HCT116 (cell line): ENCODE data around the gene BTD. TPM values are rescaled to one million over a fixed set of nuclear protein-coding genes. Genes with fewer than 3 reads are reported as not detected.

Experiments used
- ATAC-seq: fragments of 200-7000 bp; cut with Tn5 transposase; 2 replicates; pipeline ENCODE4 v1.9.1; 2020; ENCODE audit warnings: mild to moderate bottlenecking, moderate library complexity
- BruUV-seq: library from RNA; stranded (reverse); fragments of 400-500 nt; replicated peaks from 2 replicates; lab custom pipeline; 2021; lab: Mats Ljungman, UMichigan
- CTCF ChIA-PET: fragments of 300-600 bp; sonication (Branson Sonifier 250); formaldehyde crosslinking; loops from one replicate; lab custom pipeline; 2021; ENCODE audit warnings: antibody characterized with exemption; lab: Charles Lee
- POLR2A ChIA-PET: fragments of 300-600, 350-600 bp; sonication (Branson Sonifier 250); formaldehyde crosslinking; loops from one replicate; lab custom pipeline; 2021; ENCODE audit warnings: antibody characterized with exemption; lab: Charles Lee
- RAD21 ChIA-PET, 2 experiments: fragments of 300-600 bp; sonication (Branson Sonifier 250); formaldehyde crosslinking; loops; one replicate each; lab custom pipeline; 2023; ENCODE audit warnings: low total read pairs in 2 of 2; ENCODE audit not compliant: uncharacterized antibody in 2 of 2, unreplicated experiment in 2 of 2, low non-redundant PET in 1 of 2; lab: Charles Lee
- DNase-seq: peaks from one replicate; pipeline ENCODE4 v3.0.0-alpha.2; 2010; ENCODE audit warnings: low read depth, low spot score
- H2AFZ ChIP-seq: fragments of 200-600 bp; shearing (Covaris generic), sonication (generic); 2 replicates; pipeline ENCODE4 v1.6.1; 2017; ENCODE audit warnings: low read depth, mixed run types, mixed read lengths, antibody characterized with exemption, low read length; ENCODE audit not compliant: poor library complexity, severe bottlenecking
- H3K27ac ChIP-seq: 2 replicates; pipeline ENCODE4 v1.5.1; 2012; ENCODE audit warnings: low read depth, low read length
- H3K27me3 ChIP-seq: fragments of 200-600 bp; sonication (generic); 2 replicates; pipeline ENCODE4 v1.6.1; 2016; ENCODE audit warnings: mixed run types, low read length, mixed read lengths; ENCODE audit not compliant: insufficient read depth
- H3K36me3 ChIP-seq, 2 experiments: fragments of 200-500 bp in 1 of 2; fragments of 200-600 bp in 1 of 2; sonication (Bioruptor generic) in 1 of 2; sonication (generic) in 1 of 2; 2 replicates each; pipeline versions ENCODE4 v1.5.1 to v1.6.1; 2014 to 2016; ENCODE audit warnings: low read length in 2 of 2, inconsistent platforms in 1 of 2, mixed read lengths in 1 of 2, mixed run types in 1 of 2; ENCODE audit not compliant: insufficient read depth in 2 of 2, control insufficient read depth in 1 of 2
- H3K4me1 ChIP-seq, 2 experiments: fragments of 200-600 bp in 1 of 2; sonication (generic) in 1 of 2; 2 replicates each; pipeline versions ENCODE4 v1.5.1 to v1.6.1; 2012 to 2017; ENCODE audit warnings: low read length in 2 of 2, inconsistent platforms in 1 of 2, mild to moderate bottlenecking in 1 of 2, mixed read lengths in 1 of 2, mixed run types in 1 of 2, moderate library complexity in 1 of 2; ENCODE audit not compliant: insufficient read depth in 2 of 2, control insufficient read depth in 1 of 2
- H3K4me2 ChIP-seq: fragments of 200-600 bp; sonication (generic); 2 replicates; pipeline ENCODE4 v1.6.1; 2017; ENCODE audit warnings: mixed run types, low read length, mixed read lengths
- H3K4me3 ChIP-seq, 2 experiments: fragments of 200-600 bp in 1 of 2; sonication (generic) in 1 of 2; replicated peaks in 1 of 2; 2 replicates each; pipeline ENCODE4 v1.5.1; 2011 to 2016; ENCODE audit warnings: low read length in 2 of 2, control low read depth in 1 of 2, low read depth in 1 of 2, mild to moderate bottlenecking in 1 of 2, mixed read lengths in 1 of 2, mixed run types in 1 of 2
- H3K79me2 ChIP-seq: fragments of 200-600 bp; sonication (generic); 2 replicates; pipeline ENCODE4 v1.6.1; 2017; ENCODE audit warnings: mild to moderate bottlenecking, mixed run types, low read length, moderate library complexity, mixed read lengths; ENCODE audit not compliant: insufficient read depth
- H3K9ac ChIP-seq: fragments of 200-600 bp; sonication (generic); 2 replicates; pipeline ENCODE4 v1.6.1; 2016; ENCODE audit warnings: low read length, mixed read lengths
- H3K9me2 ChIP-seq: fragments of 200-600 bp; sonication (generic), shearing (Covaris generic); 2 replicates; pipeline ENCODE4 v1.6.1; 2017; ENCODE audit warnings: mixed run types, mild to moderate bottlenecking, moderate library complexity; ENCODE audit not compliant: insufficient read depth
- H3K9me3 ChIP-seq, 2 experiments: fragments of 200-500 bp in 1 of 2; fragments of 200-600 bp in 1 of 2; sonication (Bioruptor generic) in 1 of 2; sonication (generic) in 1 of 2; 2 replicates each; pipeline ENCODE4 v1.6.1; 2014 to 2017; ENCODE audit warnings: low read length in 2 of 2, mixed read lengths in 2 of 2, inconsistent platforms in 1 of 2, low read depth in 1 of 2, mild to moderate bottlenecking in 1 of 2, mixed run types in 1 of 2, moderate library complexity in 1 of 2; ENCODE audit not compliant: control insufficient read depth in 1 of 2, insufficient read depth in 1 of 2
- H4K20me1 ChIP-seq: fragments of 200-600 bp; sonication (generic), shearing (Covaris generic); 2 replicates; pipeline ENCODE4 v1.6.1; 2017; ENCODE audit warnings: mixed run types, mild to moderate bottlenecking, moderate library complexity; ENCODE audit not compliant: insufficient read depth
- EGR1 ChIP-seq: IDR thresholded peaks from 2 replicates; pipeline ENCODE4 v1.6.1; 2012; ENCODE audit warnings: low read depth
- EZH2 ChIP-seq: fragments of 200-600 bp; sonication (generic); IDR thresholded peaks from 2 replicates; pipeline ENCODE4 v1.6.1; 2017; ENCODE audit warnings: antibody characterized with exemption, mixed run types
- JUND ChIP-seq: IDR thresholded peaks from 2 replicates; pipeline ENCODE4 v1.6.1; 2012
- POLR2AphosphoS5 ChIP-seq: IDR thresholded peaks from 2 replicates; pipeline ENCODE4 v1.6.1; 2011; ENCODE audit warnings: mild to moderate bottlenecking, low read depth, low read length, moderate library complexity
- SIN3A ChIP-seq: IDR thresholded peaks from 2 replicates; pipeline ENCODE4 v1.6.1; 2012; ENCODE audit warnings: low read depth
- ZFX ChIP-seq: fragments of 450-650 bp; IDR thresholded peaks from 2 replicates; pipeline ENCODE4 v1.6.1; 2017
- intact Hi-C: fragments of 100-400 bp; cut with micrococcal nuclease; formaldehyde crosslinking; loops from 2 replicates; pipeline ENCODE4 v1.10.0; 2022
- total RNA-seq: library from RNA; stranded (reverse); gene quantifications from one replicate; pipeline ENCODE4 v1.2.1, GENCODE V29; 2021; ENCODE audit not compliant: unreplicated experiment

Gene BTD
- total RNA-seq, 1 experiment from 2014 or later = 5.0 TPM

DNA sequence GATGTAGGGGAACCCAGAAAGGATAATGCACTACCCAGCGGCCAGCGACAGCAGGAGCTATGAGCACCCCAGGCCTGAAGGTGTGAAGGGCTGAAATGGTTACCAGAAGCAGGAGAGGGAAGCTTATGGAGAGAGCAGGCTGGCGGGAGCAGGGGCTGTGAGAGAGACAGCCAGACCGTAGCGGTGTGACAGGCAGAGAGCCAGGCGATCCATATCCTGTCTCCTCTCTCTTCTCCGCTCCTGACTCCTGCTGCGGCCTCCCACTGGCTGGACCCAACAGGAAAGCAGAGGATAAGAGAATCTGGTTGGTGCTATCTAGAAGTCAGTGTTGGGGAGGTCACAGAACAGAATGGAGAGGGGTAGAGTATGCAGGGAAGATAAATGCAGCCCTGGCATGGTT, 49.9 kb downstream of the BTD start:
- Histone ChIP-seq H3K27me3 (no peaks in the 10 kb centered on the region), H3K4me3 (no peak overlapping the region), H3K79me2 (no peaks in the 10 kb centered on the region), H3K9me2 (no peaks in the 10 kb centered on the region), H3K36me3 (no peaks in the 10 kb centered on the region), H3K4me1 (peaks cover 20 to 23% of the 10 kb centered on the region in 2 experiments), H3K9ac (no peak overlapping the region), H4K20me1 (no peaks in the 10 kb centered on the region), H3K9me3 (peaks cover 3 to 4% of the 10 kb centered on the region in 2 experiments; a peak in 1 of 4 replicates), H3K4me2 (no peak overlapping the region)
- RAD21 ChIA-PET = no interaction called here
- DNase-seq (no peak), ATAC-seq (no peak)
- intact Hi-C loops = no loop called here
- CTCF ChIA-PET = no interaction called here
- POLR2A ChIA-PET = no interaction called here
- TF ChIP-seq EGR1 (no peak), POLR2AphosphoS5 (no peak), JUND (no peak), ZFX (no peak), SIN3A (no peak)
- TF ChIP-seq, all 23 proteins: peak for 0
- no peak overlapping the region for H3K27ac ChIP-seq
- BruUV-seq = no TSS peak
- no peak overlapping the region for H2AFZ ChIP-seq

DNA sequence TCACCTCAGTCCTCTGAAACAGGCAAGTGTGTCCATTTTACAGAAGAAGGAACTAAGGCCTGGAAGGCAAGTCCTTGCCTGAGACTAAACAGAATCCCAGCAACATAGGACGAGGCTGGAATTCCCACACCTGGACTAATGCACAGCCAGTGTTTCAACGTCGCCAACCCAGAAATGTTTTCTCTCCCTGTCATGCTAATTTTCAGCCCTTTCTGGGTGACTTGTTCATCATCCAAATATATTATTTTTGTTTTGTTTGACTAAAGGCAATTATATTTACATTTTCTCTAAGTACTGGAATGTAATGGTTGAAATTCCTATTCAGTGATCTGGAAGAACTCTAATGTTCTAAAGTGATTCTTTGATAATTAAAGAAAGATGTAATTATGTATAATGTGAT, 51.8 kb downstream of the BTD start:
- intact Hi-C loops = no loop called here
- Histone ChIP-seq H3K27ac (no peak overlapping the region), H3K9me3 (peaks cover 3 to 4% of the 10 kb centered on the region in 2 experiments; a peak in 1 of 4 replicates), H4K20me1 (no peaks in the 10 kb centered on the region), H3K4me1 (peaks cover under 1 to 4% of the 10 kb centered on the region in 2 experiments; a peak in 3 of 4 replicates), H3K9me2 (no peaks in the 10 kb centered on the region), H3K79me2 (no peaks in the 10 kb centered on the region), H2AFZ (no peak overlapping the region), H3K27me3 (no peaks in the 10 kb centered on the region), H3K4me2 (no peak overlapping the region), H3K4me3 (no peak overlapping the region), H3K36me3 (no peaks in the 10 kb centered on the region), H3K9ac (no peak overlapping the region)
- no peak for DNase-seq
- no TSS peak for BruUV-seq
- ATAC-seq = no peak
- CTCF ChIA-PET = no interaction called here
- POLR2A ChIA-PET = no interaction called here
- TF ChIP-seq EZH2 = no peak
- RAD21 ChIA-PET = no interaction called here
